HL-60/S4 treated with phorbol 12-myristate 13-acetate at 8.2 ng/mL for 4 days and 3 days (cell line): ENCODE results near the gene KCNJ12.
"Not testable (repeated sequence)": the region's sequence is repeated elsewhere in the genome, so short reads cannot be mapped to it uniquely, and the experiment has no call there.

Experiments
- in situ Hi-C: fragments of 300-500 bp; cut with MboI; formaldehyde crosslinking; loops from 2 replicates; pipeline ENCODE4 v1.15.0; 2022; ENCODE audit warnings: low sequenced_read_pairs

KCNJ12 gene

DNA sequence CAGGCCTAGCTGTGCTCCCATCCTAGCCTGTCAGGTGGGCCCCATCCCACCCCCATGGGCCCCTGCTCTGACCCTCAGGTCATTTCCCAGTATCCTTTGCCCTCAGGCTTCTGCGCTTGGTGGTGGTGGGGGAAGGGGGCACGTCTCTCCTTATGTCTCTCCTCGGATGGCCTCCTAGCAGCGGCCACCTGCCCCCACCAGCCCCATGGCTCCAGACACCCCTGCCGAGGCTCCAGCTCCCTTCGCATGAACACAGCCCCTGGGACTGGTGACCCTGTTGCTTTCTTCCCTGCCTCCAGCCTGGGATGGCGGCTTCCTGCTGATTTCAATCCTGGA, 27.3 kb upstream of the KCNJ12 start:
- in situ Hi-C loops: not testable (repeated sequence)

DNA sequence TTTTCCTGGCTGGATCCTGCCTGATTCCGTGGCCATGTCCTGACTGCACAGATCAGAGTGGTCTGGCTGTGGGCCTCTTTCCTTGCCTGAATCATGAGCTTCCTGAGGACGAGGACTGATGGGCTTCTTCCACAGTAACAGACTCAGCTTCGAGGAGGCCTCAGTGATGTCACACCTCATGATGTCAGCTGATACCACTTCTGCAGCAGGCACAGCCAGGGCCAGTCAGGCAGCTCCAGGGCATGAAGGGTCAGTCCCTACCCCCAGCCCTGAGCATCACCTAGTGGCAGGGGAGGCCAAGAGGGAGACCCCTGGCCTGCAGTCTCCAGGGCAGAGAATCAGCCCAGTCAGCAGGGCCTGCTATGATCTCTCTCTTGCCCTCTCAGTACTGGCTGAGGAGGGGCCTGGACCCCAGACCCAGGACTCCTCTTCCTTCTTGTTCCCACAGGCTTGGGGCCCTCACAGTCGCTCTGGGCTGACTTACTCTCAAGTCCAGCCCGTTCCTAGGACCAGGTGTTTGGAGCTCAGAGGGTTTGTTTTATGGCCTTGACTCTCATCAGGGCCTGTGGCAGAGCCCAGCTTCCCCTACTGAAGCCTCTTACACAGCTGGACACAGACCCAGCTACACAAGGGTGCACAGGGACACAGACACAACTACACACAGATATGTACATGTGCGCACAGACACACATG, 26.7 kb upstream of the KCNJ12 start:
- in situ Hi-C loops: not testable (repeated sequence)

DNA sequence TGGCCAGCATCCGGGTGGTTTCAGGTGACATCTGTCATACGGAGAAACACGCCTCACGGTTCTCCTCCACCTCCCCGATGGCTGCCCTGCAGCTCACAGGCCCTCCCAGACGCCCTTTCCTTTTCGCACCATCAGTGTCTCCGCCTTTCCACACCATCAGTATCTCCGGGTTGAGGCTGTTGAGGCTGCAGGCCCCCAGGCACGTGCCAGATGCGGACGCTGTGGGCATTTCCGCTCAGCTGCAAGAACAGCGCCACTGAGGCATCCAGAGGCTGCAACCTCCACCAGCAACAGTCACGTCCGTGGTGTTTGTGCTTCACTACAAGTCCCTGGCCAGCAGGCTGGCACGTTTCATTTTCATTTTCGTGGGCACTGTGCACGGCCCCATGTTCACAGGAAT, 25.7 kb upstream of the KCNJ12 start:
- in situ Hi-C loops: not testable (repeated sequence)

DNA sequence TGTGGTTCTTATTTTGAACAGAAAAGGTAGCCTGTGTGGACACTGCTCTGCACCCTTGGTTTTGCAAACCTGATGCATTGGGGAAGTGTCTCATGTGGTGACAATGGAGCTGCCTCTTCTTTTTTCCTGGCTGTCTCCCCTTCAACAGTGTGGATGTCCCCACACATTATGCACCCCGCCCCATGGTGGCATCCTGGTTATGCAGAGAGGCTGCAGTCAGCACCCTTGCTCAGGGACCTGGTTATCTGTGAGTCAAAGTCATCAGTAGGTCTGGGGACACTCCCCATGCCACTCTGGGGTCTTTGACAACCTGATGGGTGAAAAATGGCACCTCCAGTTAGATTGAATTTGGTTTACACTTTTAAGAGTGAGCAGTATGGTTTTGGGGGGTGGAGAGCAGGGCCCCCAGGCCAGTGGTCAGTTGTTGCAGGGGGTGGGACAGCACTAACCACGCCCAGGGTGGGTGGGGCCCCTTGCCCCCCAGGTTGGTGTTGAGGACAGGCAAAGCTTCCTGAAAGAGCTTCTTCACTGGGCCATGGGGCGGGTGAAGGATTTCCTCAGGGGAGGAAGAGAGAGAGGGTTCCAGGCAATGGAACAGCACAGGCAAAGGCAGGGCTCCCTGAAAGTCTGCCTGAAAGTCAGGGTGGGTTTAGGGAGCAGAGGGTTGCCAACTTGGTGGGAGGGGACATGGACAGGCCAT, 24.6 kb upstream of the KCNJ12 start:
- in situ Hi-C loops: no loop called here

DNA sequence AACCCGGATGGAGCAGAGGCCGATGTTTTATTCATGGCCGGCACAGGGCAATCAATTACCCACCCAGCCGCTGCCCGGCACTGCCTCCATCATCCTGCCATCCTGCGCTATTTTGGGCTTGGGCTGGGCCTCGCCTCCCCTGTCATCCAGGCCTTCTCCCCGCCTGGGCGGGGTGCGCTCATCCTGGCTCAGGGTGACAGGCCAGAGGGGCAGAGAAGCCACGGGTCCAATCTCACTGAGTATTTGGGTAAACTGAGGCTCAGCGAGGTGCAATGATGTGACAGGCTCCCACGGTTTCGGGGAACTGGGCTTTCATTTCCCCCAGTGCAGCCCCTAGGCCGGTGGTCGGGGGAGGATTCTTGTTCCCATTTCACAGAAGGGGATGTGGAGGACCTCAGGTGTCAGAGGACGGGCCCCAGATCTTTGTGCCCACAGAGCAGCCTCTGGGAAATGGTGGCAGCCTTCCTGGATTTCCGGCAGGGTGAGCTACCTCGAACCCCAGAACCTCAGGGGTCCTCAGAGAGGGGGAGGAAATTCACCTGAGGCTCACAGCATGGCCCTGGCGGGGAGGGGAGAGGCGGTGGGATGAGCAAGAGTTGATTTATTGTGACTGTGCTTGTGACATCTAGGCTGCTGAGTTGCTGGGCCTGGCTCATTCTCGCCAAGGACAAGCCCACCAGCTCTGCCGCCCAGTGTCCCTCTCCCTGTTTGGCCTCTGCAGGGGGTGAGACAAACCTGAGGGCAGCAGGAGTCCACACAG, 23.8 kb upstream of the KCNJ12 start:
- in situ Hi-C loops: no loop called here

DNA sequence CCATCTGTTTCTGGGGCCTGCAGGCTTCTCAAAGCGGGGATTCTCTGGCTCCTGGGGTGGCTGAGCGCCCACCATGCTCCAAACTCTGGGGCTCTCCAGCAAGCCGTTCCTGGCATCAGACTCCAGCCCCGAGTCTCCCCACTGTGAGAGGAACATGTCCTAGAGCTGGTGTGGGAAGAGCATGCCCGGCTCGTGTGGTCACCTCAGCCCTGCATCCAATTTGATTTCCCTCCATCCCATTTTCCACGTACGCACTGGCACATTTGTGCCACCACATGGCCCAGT, 23.2 kb upstream of the KCNJ12 start:
- in situ Hi-C loops: no loop called here

DNA sequence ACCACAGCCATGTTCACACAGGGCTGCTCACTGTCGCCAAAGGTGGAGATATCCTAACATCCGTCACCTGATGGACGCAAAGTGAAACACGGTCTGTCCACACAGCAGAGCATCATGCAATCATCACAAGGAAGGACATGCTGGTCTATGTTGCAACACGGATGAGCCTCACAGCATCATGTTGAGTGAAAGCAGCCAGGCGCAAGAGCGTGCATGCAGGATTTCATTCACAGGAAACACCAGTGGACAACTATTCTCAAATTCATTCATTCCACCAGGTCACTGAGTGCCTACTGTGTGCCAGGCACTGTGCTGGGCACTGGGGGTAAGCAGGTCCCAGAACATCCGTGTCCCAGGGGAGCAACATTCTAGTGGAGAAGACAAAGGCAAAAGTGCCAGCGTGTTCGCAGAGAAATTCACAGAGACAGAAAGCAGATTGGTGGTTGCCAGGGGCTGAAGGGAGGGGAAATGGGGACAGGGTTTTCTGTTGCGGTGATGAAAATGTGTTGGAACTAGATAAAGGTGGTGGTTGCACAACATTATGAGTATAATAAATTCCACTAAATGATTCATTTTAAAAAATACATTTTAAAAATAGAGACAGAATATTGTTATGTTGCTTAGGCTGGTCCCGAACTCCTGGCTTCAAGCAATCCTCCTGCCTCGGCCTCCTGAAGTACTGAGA, 22.7 kb upstream of the KCNJ12 start:
- in situ Hi-C loops: no loop called here

DNA sequence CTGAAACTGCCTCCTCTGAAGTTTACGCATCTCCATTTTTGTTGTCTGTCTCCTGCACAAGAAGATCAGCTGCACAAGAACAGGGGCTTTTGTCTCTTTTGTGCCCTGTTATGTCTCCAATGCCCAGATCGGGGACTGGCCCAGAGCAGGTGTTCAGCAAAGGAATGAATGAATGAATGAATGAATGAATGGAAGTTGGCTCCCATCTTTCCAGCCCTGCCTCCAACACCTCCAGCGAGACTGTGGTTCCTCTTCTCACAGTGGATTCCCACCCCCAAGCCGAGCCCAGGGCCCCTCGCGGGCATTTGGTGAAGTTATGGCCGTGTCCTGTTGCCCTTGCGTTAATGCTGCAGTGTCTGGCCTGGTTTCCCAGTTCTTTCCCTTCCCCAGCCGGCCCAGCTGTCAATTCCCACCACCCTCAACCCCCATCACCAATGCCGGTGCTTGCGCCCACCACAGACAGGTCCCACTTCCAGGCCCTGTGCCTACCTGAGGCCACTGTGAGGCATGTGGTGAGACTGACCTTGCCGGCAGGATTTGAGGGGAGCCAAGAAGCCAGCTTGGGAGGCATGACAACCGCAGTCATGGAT, 21.3 kb upstream of the KCNJ12 start:
- in situ Hi-C loops: no loop called here

DNA sequence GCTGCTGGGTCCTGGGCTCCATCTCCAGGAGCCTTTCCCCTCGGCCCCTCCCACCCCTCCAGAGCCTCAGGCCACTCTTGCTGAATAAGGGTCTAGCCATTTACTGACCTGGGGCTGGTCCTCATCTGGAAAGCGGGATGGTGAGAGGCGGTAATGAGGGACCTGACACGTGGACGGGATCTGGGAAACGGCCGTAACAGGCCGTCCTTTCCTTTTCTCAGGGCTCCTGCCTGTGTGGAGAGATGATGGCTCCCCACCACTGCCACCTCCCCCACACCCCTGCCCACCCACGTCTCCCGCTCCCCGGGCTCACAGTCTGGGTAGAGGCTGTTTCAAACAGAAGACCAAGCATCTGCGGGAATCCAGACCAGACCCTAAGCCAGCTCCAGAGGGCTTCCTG, 20.6 kb upstream of the KCNJ12 start:
- in situ Hi-C loops: no loop called here

DNA sequence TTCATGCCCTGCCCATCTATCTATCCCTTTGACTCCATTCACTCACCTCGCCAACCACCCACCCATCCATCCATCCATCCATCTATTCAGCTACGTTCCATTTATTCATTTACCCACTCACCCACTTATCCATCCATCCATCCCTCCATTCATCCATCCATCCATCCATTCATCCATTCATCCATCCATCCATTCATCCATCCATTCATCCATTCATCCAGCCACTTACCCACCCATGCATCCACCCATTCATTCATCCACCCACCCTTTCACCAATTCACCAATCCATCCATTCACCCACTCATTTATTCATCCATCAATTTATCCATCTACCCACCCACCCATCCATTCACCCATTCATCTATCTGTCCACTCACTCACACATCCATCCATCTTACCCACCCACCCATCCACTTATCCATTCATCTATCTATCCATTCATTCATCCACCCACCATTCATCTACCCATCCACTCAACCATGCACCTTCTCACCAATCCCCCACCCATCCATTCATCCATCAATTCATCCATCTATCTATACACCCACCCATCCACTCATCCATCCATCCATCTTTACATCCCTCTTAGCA, 19.5 kb upstream of the KCNJ12 start:
- in situ Hi-C loops: no loop called here

DNA sequence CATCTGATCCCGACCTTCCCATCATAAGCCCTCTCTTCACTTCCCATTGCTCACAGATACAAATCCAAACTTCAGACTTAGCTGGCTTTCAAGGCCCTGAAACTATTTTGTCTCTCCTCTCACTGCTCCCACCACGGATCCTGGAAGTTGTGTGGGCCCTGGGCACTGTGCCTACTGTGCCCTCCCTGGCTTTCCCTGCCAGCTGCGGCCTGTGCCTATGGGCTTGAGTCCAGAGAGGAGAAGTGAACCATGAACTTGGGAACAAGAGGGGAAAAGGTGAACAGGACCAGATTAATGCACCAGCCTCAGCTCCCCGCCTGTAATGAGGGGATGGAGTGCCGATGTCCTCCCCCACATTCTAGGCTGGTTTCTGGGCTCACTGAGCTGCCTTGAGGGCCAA, 18.9 kb upstream of the KCNJ12 start:
- in situ Hi-C loops: no loop called here

DNA sequence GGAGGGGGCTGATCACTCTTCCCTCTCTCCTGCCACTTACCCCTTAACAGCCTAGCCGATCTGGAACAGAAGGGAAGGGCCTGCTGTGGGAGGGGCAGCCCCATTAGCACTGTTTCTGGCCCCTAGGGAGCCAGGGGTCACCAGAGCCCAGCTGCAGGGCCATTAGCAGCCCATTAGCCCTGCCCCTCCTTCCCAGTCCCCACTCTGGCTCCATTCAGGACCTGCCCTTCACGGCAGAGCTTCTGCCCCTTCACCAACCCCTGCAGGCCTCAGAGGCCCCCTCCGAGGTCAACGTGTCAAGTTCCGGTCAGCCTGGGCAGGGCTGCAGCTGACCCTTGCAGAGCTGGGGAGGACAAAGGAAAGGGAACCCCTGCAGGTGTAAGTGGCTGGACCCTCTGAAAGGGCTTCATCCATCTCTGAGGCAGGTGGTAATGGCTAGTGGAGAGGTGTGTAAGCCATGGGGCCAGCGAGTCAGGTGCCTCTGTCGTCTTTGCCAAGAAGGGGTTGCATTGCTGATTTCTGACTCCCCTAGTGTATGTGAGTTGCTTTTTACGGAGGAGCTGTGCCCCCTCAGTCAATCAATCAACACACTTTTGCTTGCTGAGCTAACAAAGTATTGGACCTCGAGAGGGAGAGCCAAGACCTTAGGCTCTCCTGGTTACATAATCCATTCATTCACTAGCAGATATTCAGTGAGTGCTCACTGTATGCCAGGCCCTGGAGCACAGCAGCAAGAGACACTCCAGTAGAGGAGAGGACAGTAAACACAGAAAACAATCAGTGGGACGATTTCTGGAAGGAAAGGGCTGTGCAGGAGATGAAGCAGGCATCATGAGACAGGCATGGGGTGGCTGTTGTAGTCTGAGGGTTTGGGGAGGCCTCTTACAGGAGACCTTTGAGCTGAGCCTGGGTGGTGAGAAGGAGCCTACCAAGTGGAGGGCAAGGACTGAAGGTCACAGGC, 18.2 kb upstream of the KCNJ12 start:
- in situ Hi-C loops: no loop called here

DNA sequence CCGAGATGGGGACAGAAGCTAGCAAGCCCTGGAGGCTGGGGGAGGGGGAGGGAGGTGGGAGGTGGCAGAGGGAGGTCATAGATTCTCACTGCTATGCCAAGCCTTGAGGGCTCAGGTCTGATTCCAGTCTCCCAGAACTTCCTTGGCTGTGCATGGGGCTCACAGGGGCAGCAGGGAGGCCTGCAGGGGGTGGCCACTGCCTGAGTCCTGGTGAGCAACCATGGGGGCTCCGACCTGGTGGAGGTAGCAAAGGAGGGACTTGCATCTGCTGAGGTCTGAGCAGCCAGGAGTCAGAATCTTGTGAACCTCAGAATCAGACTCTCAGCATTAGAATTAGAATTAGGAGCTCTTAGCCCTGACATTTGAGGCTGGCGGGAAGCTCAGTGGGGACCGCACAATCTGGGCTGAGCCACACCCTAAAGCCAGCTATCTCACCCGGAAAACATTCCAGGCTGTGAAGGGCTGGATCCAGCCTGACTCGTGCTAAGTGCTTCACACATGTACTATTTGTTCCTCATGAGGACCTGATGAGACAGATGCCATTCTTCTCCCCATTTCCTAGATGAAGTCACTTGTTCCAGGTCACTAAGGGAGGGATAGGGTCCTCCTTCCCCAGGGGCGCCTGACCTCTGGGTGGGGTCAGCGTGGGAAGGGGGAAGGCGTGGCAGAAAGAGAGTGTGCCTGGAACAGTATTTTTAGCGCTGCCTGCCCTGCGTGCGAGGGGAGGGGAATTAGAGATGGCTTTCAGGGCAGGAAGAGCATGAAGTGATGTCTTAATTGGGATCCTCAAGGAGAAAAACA, 17.3 kb upstream of the KCNJ12 start:
- in situ Hi-C loops: no loop called here

DNA sequence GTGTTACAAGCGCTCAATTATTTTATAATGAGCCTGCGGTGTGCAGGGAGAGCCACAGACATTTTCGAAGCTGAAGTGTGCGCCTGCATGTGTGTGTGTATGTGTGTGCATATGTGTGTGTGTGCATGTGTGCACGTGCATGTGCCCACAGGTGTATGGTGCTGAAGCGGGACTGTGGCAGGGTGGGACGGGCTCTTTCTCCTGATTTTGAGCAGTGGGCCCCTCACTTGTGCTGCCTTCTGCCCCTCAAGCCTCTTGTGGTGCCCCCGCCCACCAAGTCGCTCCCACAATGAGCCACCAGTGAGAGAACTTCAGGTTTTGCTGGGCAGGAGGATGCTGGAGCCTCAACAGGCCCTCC, 16.7 kb upstream of the KCNJ12 start:
- in situ Hi-C loops: no loop called here

DNA sequence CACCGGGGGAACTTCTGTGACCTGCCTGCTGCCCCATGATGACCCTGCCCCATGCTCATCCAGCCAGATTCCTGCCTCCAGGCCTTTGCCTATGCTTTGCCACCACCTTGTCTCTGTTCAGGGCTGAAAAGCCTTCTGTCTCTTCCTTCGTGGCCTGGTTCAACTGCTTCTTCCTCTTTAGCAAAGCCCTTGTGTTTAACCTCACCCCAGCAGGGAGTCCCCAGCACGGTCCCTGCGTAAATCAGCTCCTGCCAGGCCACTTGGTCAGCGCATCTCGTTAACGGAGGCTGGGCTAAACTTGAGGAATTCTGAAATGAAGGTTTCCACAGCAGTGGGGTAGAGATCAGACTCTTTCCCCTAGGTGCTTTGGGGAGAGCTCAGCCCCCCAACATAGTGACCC, 16.1 kb upstream of the KCNJ12 start:
- in situ Hi-C loops: no loop called here

DNA sequence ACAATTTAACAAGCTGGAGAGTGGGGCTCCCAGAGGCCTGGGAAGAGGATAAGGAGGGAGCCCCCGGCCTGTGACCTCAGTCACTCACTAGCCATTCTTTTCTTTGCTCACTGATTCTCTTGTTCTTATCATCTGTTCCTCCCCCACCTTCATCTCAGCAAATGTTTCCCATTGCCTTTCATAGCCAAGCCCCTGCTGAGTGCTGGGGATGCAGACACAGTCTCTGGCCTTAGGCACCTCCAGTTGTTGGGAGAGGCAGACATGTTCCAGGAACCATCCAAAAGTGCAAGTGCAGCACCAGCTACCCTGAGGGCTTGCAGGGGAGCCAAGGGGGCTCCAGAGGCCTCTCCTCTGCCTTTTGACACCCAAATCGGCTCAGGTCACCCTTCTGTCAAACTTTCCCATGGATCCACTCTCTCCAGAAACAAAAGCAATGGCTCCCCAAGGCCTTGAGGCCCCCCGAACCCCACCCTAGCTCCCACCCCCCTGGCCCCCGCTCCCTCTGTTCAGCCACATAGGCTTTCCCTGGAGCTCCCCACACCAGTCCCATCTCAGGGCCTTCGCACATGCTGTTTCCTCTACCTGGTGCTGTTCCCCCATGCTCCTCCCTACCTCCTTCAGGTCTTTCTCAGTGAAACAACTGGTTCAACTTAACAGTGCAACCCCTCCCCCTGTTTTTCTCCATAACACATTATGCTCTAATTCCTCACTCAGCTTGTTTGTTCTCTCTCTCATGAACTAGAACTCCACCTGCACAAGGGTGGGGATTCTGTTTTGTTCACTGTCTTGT, 14.9 kb upstream of the KCNJ12 start:
- in situ Hi-C loops: no loop called here

DNA sequence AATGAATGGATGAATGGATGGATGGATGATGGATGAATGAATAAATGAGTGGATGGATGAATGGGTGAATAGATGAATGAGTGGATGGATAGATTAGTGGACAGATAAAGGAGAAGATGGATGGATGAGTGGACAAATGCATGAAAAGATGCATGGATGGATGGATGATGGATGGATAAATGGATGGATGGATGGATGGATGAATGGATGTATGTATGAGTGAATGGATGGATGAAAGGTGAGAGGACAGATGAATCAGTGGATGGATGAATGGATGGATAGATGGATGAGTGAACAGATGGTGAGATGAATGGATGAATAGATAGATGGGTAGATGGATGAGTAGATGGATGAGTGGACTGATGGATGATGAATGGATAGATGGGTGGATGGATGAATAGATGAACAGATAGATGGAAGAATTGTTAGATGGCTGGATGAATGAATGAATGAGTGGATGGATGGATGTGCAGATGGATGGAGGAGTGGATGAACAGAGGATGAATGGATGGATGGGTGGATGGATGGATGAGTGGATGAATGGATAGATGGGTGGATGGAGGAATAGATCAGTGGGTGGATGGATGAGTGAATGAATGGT, 13.7 kb upstream of the KCNJ12 start:
- in situ Hi-C loops: no loop called here
